BE2C (cell line): Measurements from ENCODE around the gene RAB23.

Experiments used
- DNase-seq: peaks from one replicate; pipeline ENCODE4 v3.0.0-alpha.2; 2020
- H3K27me3 ChIP-seq: fragments of 250-450 bp; sonication (Bioruptor Pico); 2 replicates; pipeline ENCODE4 v1.5.1; 2020; ENCODE audit warnings: mild to moderate bottlenecking
- H3K36me3 ChIP-seq: fragments of 250-450 bp; sonication (Bioruptor Pico); 2 replicates; pipeline ENCODE4 v1.5.1; 2020; ENCODE audit warnings: mild to moderate bottlenecking
- H3K4me1 ChIP-seq: fragments of 250-450 bp; sonication (Bioruptor Pico); 2 replicates; pipeline ENCODE4 v1.5.1; 2020
- H3K4me3 ChIP-seq: 2 replicates; pipeline ENCODE4 v1.5.1; 2011; ENCODE audit warnings: low read depth, low read length
- H3K9me3 ChIP-seq: fragments of 250-450 bp; sonication (Bioruptor Pico); 2 replicates; pipeline ENCODE4 v1.5.1; 2020
- TF ChIP-seq, protein P1 (sequence below): IDR thresholded peaks from 2 replicates; pipeline ENCODE4 v1.5.1; 2012; ENCODE audit warnings: mild to moderate bottlenecking, low read depth, low read length

Gene RAB23

DNA sequence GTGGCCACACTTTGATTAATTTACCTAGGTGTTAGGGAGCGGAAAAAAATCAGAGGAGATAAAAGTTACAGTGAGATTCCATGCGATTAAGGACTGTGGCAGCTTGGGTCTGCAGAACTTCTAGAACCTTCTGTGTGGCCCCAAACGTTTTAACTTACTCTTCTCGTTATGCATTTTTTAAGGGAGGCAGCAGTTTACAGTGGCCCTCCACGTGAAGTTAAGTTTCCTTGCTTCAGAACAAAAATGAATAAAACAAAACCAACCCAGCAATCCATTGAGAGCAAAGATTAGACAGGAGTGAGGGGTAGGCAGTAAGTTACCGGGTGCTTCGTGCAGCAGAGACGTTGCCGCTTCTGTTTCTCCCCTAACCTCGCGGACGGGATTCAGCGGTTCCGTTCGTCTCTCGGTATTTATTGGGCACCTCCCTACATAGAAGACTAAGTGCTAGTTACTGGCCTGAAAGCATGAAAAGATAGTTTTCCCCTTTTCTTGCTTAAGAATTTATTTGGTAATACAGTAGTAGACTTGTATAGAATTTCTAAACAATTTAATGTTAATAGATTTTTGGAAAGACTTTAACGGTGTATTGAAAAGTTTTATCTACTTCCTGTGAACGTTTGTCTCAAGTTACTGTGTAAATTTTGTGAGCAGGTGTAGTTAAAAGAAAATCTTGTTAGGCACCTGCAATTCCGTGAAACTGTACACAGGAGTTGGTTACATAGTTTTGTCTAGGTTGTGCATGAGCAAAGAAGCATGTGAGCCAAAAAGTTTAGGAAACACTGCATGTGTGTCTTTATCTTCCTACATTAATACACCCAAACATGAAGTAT lies 48.8 kb downstream of the RAB23 start:
- H3K9me3 ChIP-seq = no peaks in the 10 kb centered on the region
- no peaks in the 10 kb centered on the region for H3K36me3 ChIP-seq
- H3K4me3 ChIP-seq = peak overlapping the region; percentile 89
- TF ChIP-seq, protein P1, sequence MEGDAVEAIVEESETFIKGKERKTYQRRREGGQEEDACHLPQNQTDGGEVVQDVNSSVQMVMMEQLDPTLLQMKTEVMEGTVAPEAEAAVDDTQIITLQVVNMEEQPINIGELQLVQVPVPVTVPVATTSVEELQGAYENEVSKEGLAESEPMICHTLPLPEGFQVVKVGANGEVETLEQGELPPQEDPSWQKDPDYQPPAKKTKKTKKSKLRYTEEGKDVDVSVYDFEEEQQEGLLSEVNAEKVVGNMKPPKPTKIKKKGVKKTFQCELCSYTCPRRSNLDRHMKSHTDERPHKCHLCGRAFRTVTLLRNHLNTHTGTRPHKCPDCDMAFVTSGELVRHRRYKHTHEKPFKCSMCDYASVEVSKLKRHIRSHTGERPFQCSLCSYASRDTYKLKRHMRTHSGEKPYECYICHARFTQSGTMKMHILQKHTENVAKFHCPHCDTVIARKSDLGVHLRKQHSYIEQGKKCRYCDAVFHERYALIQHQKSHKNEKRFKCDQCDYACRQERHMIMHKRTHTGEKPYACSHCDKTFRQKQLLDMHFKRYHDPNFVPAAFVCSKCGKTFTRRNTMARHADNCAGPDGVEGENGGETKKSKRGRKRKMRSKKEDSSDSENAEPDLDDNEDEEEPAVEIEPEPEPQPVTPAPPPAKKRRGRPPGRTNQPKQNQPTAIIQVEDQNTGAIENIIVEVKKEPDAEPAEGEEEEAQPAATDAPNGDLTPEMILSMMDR = no peak
- no peak for DNase-seq
- no peaks in the 10 kb centered on the region for H3K4me1 ChIP-seq
- H3K27me3 ChIP-seq = no peaks in the 10 kb centered on the region

DNA sequence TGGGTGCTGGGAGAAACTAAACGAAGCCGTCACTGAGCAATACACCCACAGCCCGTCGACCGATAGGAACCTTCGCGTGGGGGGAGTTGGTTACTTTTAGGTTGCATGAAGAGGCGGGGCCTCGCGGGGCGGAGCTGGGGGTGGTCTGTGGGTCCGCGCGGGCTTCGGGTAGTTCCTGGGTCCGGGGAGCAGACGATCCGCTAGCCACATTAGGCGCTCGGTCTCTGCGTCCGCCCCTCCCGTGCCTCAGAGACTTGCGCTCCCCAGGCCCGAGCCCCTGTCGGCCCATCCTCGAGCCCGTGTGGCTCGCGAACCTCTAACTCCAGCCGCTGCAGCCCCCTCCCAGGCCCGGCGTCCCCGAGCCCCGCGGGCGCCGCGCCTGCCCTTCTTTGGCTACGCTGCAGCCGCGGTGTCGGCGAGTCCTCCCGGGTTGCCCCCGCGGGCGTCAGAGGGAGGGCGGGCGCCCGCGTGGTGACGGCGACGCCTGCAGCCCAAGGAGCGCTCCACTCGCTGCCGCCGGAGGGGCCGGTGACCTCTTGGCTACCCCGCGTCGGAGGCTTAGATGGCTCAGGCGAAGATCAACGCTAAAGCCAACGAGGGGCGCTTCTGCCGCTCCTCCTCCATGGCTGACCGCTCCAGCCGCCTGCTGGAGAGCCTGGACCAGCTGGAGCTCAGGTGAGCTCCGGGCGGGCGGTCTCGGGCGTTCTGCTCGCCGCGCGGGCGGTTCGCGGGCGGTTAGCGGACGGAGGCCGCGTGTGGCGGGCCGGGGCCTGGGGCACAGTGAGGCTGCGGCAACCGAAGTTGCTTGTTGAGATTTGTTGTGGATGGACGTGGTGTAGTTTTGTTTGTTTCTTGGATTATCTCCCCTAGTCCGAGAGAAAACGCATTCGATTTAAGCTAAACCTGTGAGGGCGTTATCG lies 49.7 kb downstream of the RAB23 start, which contains the start of gene BAG2:
TSS of gene BAG2 (plus strand) at position 191 of the 920 bp plus-strand sequence. CDS start at position 563, 372 bp downstream.
- Histone ChIP-seq H3K9me3 (no peaks in the 10 kb centered on the region), H3K36me3 (no peaks in the 10 kb centered on the region), H3K4me3 (peak within 1 kb of the TSS; percentile 89), H3K27me3 (no peaks in the 10 kb centered on the region), H3K4me1 (no peaks in the 10 kb centered on the region)
- TF ChIP-seq, protein P1 = no peak
- peak; percentile 83 for DNase-seq

DNA sequence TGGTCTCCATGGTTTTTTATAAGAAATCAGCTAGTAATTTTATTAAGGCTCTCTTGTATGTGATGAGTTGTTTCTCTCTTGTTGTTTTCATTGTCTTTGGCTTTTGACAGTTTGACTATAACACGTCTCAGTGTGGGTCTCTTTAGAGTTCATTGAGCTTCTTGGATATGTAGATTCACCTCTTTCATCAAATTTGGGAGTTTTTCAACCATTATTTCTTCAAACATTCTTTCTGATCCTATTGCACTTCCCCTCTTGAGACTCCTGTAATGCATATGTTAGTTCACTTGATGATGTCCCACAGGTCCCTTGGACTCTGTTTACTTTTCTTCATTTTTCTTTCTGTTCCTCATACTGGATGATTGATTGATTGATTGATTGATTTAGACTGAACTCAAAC lies 57.0 kb downstream of the RAB23 start:
- Histone ChIP-seq H3K9me3 (no peaks in the 10 kb centered on the region), H3K27me3 (no peaks in the 10 kb centered on the region), H3K36me3 (peaks cover 6% of the 10 kb centered on the region), H3K4me3 (no peak overlapping the region), H3K4me1 (no peaks in the 10 kb centered on the region)
- TF ChIP-seq, protein P1 = no peak
- no peak for DNase-seq

DNA sequence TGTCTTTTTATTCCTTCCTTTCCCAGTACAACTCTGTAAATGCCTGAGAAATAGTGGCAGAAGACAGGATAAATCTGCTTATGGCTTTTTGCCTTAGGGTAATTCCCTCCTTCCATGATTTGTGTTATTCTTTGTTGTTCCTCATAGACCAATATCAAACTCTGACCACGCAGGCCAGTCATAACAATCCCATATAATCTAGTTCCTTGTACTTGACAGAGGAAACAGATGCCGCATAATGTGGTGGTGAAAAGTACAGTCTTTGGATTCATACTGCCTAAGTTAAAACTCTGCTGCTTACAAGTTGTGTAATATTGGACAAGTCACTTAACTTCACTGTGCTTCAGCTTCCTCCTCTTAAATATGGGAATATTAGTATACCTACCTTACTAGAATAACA lies 58.2 kb downstream of the RAB23 start:
- H3K27me3 ChIP-seq = no peaks in the 10 kb centered on the region
- no peak overlapping the region for H3K4me3 ChIP-seq
- TF ChIP-seq, protein P1 = no peak
- H3K9me3 ChIP-seq = no peaks in the 10 kb centered on the region
- H3K36me3 ChIP-seq = peaks cover 6% of the 10 kb centered on the region
- DNase-seq = no peak
- no peaks in the 10 kb centered on the region for H3K4me1 ChIP-seq

DNA sequence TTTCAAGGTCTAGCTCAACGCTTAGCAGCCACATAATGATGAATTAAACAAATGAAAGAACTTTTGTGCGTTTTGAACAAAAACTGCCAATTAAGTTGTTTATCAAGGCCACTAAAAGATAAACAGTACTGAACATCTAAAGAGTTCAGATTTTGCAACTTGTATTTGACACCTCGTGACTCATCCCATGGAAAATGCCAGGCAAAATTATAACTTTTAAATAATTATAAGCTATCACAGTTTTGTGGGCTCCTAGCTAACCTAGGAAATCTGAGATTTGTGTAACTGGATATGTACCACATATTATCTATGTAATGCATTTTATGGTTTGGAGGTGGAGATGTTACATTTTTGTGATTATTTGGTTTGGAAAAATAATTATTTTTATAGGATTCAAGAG lies 59.6 kb downstream of the RAB23 start:
- peaks cover 8% of the 10 kb centered on the region for H3K36me3 ChIP-seq
- H3K4me1 ChIP-seq = no peaks in the 10 kb centered on the region
- H3K4me3 ChIP-seq = no peak overlapping the region
- H3K27me3 ChIP-seq = no peaks in the 10 kb centered on the region
- H3K9me3 ChIP-seq = no peaks in the 10 kb centered on the region
- TF ChIP-seq, protein P1 = no peak
- no peak for DNase-seq
